Ishikawa (cell line): ENCODE data around the gene PILRB.

Experiments
- EGR1 ChIP-seq: IDR thresholded peaks from 2 replicates; pipeline ENCODE4 v1.6.1; 2012
- EP300 ChIP-seq: IDR thresholded peaks from 2 replicates; pipeline ENCODE4 v1.6.1; 2012; ENCODE audit warnings: borderline replicate concordance
- FOXM1 ChIP-seq: IDR thresholded peaks from 2 replicates; pipeline ENCODE4 v1.6.1; 2012; ENCODE audit warnings: low read depth, borderline replicate concordance
- NFIC ChIP-seq: IDR thresholded peaks from 2 replicates; pipeline ENCODE4 v1.6.1; 2012
- REST ChIP-seq: IDR thresholded peaks from 2 replicates; pipeline ENCODE4 v1.6.1; 2012; ENCODE audit warnings: low read depth, mild to moderate bottlenecking
- USF1 ChIP-seq: IDR thresholded peaks from 2 replicates; pipeline ENCODE4 v1.6.1; 2012

DNA sequence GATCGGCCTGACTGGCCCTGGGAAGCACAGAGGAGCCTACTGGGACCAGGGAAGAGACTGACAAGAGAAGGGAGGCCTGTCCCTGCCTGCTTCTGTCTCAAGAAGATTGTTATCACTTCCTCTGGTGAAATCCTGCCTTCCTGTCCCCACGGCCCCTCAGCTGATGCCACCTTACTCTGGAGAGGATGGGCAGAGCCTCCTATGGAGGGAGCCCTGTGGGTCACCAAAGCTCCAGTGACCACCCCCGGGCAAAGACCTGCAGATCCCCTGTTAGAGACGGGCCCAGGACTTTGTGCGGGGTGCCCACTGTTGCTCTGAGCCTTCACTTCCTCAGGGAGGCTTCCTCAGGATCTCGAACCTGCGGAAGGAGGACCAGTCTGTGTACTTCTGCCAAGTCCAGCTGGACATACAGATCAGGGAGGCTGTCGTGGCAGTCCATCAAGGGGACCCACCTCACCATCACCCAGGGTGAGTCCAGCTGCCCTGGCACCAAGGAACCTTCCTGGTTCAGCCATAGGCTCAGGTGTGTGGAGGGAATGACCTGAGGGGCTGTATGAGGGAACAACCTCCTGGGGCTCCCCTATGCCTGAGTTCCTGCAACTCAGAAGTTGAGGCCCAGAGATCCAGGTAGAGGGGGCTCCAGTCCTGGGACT lies 1.4 kb upstream of the PILRB start:
- TF ChIP-seq EP300 (no peak), NFIC (no peak), REST (no peak), EGR1 (no peak), FOXM1 (no peak), USF1 (no peak)
